HepG2 (cell line): ENCODE data around the gene LDAF1. TPM values are rescaled to one million over a fixed set of nuclear protein-coding genes. Genes with fewer than 3 reads are reported as not detected.

Source experiments
- ATAC-seq: fragments of 200-7000 bp; cut with Tn5 transposase; 3 replicates; pipeline ENCODE4 v1.9.1; 2020; ENCODE audit warnings: mild to moderate bottlenecking, moderate library complexity
- BruUV-seq: library from RNA; stranded (reverse); fragments of 400-500 nt; replicated peaks from 2 replicates; lab custom pipeline; 2021; lab: Mats Ljungman, UMichigan
- CTCF ChIA-PET: fragments of 300-600 bp; formaldehyde crosslinking; extraction: SDS; loops from one replicate; lab custom pipeline; 2021; ENCODE audit warnings: low total read pairs, inconsistent platforms, low intra/inter-chr PET ratio; lab: Yijun Ruan, JAX
- POLR2A ChIA-PET: fragments of 350-600 bp; sonication (Branson Sonifier 250); formaldehyde crosslinking; loops from one replicate; lab custom pipeline; 2020; ENCODE audit warnings: antibody characterized with exemption, inconsistent platforms; lab: Yijun Ruan, JAX
- DNase-seq: peaks from one replicate; pipeline ENCODE4 v3.0.0-alpha.2; 2015; ENCODE audit warnings: low spot score
- FAIRE-seq: peaks from 3 replicates; lab custom pipeline; 2011; peaks lifted over from hg19 to GRCh38; lab: Jason Lieb, UNC
- H2AFZ ChIP-seq: one replicate; pipeline ENCODE4 v1.6.1; 2011; ENCODE audit warnings: low read length, inconsistent platforms
- H3K27ac ChIP-seq: fragments of 300-600 bp; 3 replicates; pipeline ENCODE4 v1.8.0; 2011; ENCODE audit warnings: mixed run types, mild to moderate bottlenecking, mixed read lengths, low read length, inconsistent platforms; ENCODE audit not compliant: insufficient read depth; ENCODE audit errors: extremely low read length
- H3K27me3 ChIP-seq, 2 experiments: fragments of 200-600 bp in 1 of 2; 2 replicates in 1 of 2; 3 replicates in 1 of 2; pipeline versions ENCODE4 v1.6.0 to v1.8.0; 2011; ENCODE audit warnings: low read length in 2 of 2, mild to moderate bottlenecking in 2 of 2, moderate library complexity in 2 of 2, inconsistent platforms in 1 of 2; ENCODE audit not compliant: insufficient read depth in 2 of 2, control insufficient read depth in 1 of 2
- H3K36me3 ChIP-seq, 2 experiments: fragments of 200-600 bp in 1 of 2; replicated peaks in 1 of 2; 2 replicates in 1 of 2; 3 replicates in 1 of 2; pipeline versions ENCODE4 v1.5.1 to v1.8.0; 2011; ENCODE audit warnings: low read length in 2 of 2, inconsistent platforms in 1 of 2; ENCODE audit not compliant: insufficient read depth in 2 of 2, control insufficient read depth in 1 of 2
- H3K4me1 ChIP-seq: 2 replicates; pipeline ENCODE4 v1.5.1; 2012; ENCODE audit warnings: low read length, inconsistent platforms; ENCODE audit not compliant: insufficient read depth
- H3K4me2 ChIP-seq: 2 replicates; pipeline ENCODE4 v1.6.0; 2011; ENCODE audit warnings: low read depth, low read length, inconsistent platforms
- H3K4me3 ChIP-seq, 3 experiments: fragments of 200-600 bp in 1 of 3; sonication (generic), shearing (Covaris generic) in 1 of 3; replicated peaks in 1 of 3; 2 replicates each; pipeline ENCODE4 v1.5.1; 2011 to 2016; ENCODE audit warnings: low read length in 3 of 3, inconsistent platforms in 2 of 3, low read depth in 2 of 3, mild to moderate bottlenecking in 2 of 3, control low read depth in 1 of 3, mixed read lengths in 1 of 3; ENCODE audit not compliant: insufficient read depth in 1 of 3
- H3K79me2 ChIP-seq: one replicate; pipeline ENCODE4 v1.6.1; 2011; ENCODE audit warnings: low read length, inconsistent platforms; ENCODE audit not compliant: insufficient read depth
- H3K9ac ChIP-seq: 2 replicates; pipeline ENCODE4 v1.6.0; 2011; ENCODE audit warnings: mild to moderate bottlenecking, low read depth, low read length, inconsistent platforms; ENCODE audit not compliant: insufficient read depth
- H3K9me3 ChIP-seq: 2 replicates; pipeline ENCODE4 v1.5.1; 2012; ENCODE audit warnings: mild to moderate bottlenecking, low read length
- H4K20me1 ChIP-seq: 2 replicates; pipeline ENCODE4 v1.6.0; 2011; ENCODE audit warnings: inconsistent platforms, mild to moderate bottlenecking, low read length, moderate library complexity; ENCODE audit not compliant: insufficient read depth
- SOX13 ChIP-seq, 3 experiments: fragments of 450-650 bp in 1 of 3; sonication (generic) in 1 of 3; formaldehyde crosslinking in 1 of 3; IDR thresholded peaks in 2 of 3; conservative IDR thresholded peaks in 1 of 3; 2 replicates each; pipeline versions ENCODE4 v1.5.0 to v1.6.1; 2016 to 2020; ENCODE audit warnings: antibody characterized with exemption in 1 of 3, mild to moderate bottlenecking in 1 of 3, missing compliant biosample characterization in 1 of 3, missing genetic modification reagents in 1 of 3, moderate library complexity in 1 of 3
- ZNF20 ChIP-seq: sonication (generic); formaldehyde crosslinking; IDR thresholded peaks from 2 replicates; pipeline ENCODE4 v1.4.0; 2020; ENCODE audit warnings: mild to moderate bottlenecking, moderate library complexity, missing genetic modification reagents
- ZNF337 ChIP-seq: sonication (generic); formaldehyde crosslinking; IDR thresholded peaks from 2 replicates; pipeline ENCODE4 v1.5.1; 2020; ENCODE audit warnings: missing genetic modification reagents, low read depth, mild to moderate bottlenecking, borderline replicate concordance
- in situ Hi-C: cut with HindIII; loops from 2 replicates; pipeline ENCODE4 v1.10.0; 2017; ENCODE audit warnings: low pct_unique_long_range_greater_than_20kb; ENCODE audit not compliant: extremely low pct_ligation_motif_present
- intact Hi-C: fragments of 100-400 bp; cut with micrococcal nuclease; formaldehyde crosslinking; loops from one replicate; pipeline ENCODE4 v1.10.0; 2022; ENCODE audit not compliant: unreplicated experiment
- polyA plus RNA-seq, 8 experiments: library from polyadenylated mRNA; depleted of rRNA in 3 of 8; stranded (reverse) in 7 of 8; unstranded in 1 of 8; fragments of >200 nt; fragmentation: Illumina TruSeq in 4 of 8; extraction: Trizol in 4 of 8; gene quantifications; 2 replicates each; pipeline versions ENCODE4 v1.2.1 to v1.2.3, GENCODE V29; 2011 to 2016; ENCODE audit warnings: low read depth in 4 of 8, missing spikeins in 1 of 8, mixed read lengths in 1 of 8; ENCODE audit not compliant: insufficient read depth in 1 of 8
- total RNA-seq, 5 experiments: library from RNA; depleted of rRNA; stranded (reverse); fragments of >200 nt; fragmentation: Illumina TruSeq; extraction: Trizol; gene quantifications; 2 replicates each; pipeline ENCODE4 v1.2.3, GENCODE V29; 2016; ENCODE audit warnings: low read depth in 1 of 5
- TF ChIP-seq, protein P1 (sequence below): sonication (generic); formaldehyde crosslinking; IDR thresholded peaks from 2 replicates; pipeline ENCODE4 v1.5.0; 2020; ENCODE audit warnings: missing genetic modification reagents
- TF ChIP-seq, protein P2 (sequence below): sonication (generic); formaldehyde crosslinking; IDR thresholded peaks from 2 replicates; pipeline ENCODE4 v1.4.0; 2020; ENCODE audit warnings: mild to moderate bottlenecking, low read depth, missing genetic modification reagents

Gene LDAF1
- total and polyA plus RNA-seq, 2 of the 13 experiments (the other 11 are each of a cell fraction or from before 2014, with no cell fraction given): 6.3 to 7.5 TPM

DNA sequence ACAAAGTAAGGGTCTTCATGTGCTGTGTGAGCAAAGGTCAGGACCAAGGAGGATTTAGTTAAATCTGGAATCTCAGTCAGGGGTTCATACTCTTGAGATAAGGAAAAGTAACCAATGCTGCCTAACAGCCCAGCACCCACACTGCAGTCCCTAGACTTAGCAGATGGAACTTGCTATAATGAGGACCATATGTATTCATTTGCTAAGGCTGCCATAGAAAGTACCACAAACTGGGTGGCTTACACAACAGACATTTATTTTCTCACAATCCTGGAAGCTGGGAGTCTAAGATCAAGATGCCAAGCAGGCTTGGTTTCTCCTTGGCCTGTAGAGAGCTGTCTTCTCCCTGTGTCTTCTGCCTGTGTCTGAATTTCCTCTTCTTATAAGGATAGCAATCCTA, 32.1 kb downstream of the LDAF1 start:
- Histone ChIP-seq H3K9ac (no peak overlapping the region), H3K27me3 (peaks cover 0 to 22% of the 10 kb centered on the region in 2 experiments; a peak in 2 of 5 replicates), H3K79me2 (no peaks in the 10 kb centered on the region), H3K4me3 (no peak overlapping the region), H3K9me3 (no peaks in the 10 kb centered on the region), H3K4me1 (peaks cover 30% of the 10 kb centered on the region), H4K20me1 (no peaks in the 10 kb centered on the region), H3K36me3 (no peaks in the 10 kb centered on the region), H3K27ac (no peak overlapping the region), H2AFZ (no peak overlapping the region), H3K4me2 (no peak overlapping the region)
- TF ChIP-seq ZNF20 (no peak), SOX13 (IDR thresholded peaks at IDR 0.05) (no peak), SOX13 (CRISPR knock-in tag; conservative IDR thresholded peaks at IDR 0.05 in 1 of 2, IDR thresholded peaks at IDR 0.05 in 1 of 2) (no peak), ZNF337 (CRISPR knock-in tag) (no peak)
- TF ChIP-seq, protein P1, sequence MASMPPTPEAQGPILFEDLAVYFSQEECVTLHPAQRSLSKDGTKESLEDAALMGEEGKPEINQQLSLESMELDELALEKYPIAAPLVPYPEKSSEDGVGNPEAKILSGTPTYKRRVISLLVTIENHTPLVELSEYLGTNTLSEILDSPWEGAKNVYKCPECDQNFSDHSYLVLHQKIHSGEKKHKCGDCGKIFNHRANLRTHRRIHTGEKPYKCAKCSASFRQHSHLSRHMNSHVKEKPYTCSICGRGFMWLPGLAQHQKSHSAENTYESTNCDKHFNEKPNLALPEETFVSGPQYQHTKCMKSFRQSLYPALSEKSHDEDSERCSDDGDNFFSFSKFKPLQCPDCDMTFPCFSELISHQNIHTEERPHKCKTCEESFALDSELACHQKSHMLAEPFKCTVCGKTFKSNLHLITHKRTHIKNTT (CRISPR knock-in tag): no peak
- TF ChIP-seq, protein P2, sequence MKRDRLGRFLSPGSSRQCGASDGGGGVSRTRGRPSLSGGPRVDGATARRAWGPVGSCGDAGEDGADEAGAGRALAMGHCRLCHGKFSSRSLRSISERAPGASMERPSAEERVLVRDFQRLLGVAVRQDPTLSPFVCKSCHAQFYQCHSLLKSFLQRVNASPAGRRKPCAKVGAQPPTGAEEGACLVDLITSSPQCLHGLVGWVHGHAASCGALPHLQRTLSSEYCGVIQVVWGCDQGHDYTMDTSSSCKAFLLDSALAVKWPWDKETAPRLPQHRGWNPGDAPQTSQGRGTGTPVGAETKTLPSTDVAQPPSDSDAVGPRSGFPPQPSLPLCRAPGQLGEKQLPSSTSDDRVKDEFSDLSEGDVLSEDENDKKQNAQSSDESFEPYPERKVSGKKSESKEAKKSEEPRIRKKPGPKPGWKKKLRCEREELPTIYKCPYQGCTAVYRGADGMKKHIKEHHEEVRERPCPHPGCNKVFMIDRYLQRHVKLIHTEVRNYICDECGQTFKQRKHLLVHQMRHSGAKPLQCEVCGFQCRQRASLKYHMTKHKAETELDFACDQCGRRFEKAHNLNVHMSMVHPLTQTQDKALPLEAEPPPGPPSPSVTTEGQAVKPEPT (CRISPR knock-in tag): no peak
- FAIRE-seq (no peak), ATAC-seq (no peak), DNase-seq (no peak)
- ChIA-PET CTCF (interaction anchor here (3.9 kb wide), 1 partner anchor 87 kb away, joined by 58 read pairs; the partner anchor contains the start of gene CRYM), POLR2A (no interaction called here)
- intact Hi-C loops: no loop called here
- in situ Hi-C loops: no loop called here
- no TSS peak for BruUV-seq
